Mucosa of descending colon (tissue), 3 donors: ENCODE measurements around the gene PLEKHM2. TPM values are rescaled to one million over a fixed set of nuclear protein-coding genes. Genes with fewer than 3 reads are reported as not detected.
A peak's percentile ranks its signal among the peaks of the same experiment; 100 is the strongest.

Experiments used
- ATAC-seq: fragments of 200-7000 bp; cut with Tn5 transposase; one replicate; pipeline ENCODE4 v1.9.1; 2020; ENCODE audit warnings: mild to moderate bottlenecking, moderate library complexity
- DNase-seq, 3 donors: peaks; one replicate each; pipeline ENCODE4 v3.0.0-alpha.2; 2020
- H3K36me3 ChIP-seq: fragments of 200-600 bp; one replicate; pipeline ENCODE4 v1.8.0; 2021; ENCODE audit warnings: low read depth, mild to moderate bottlenecking
- H3K4me1 ChIP-seq: fragments of 200-600 bp; one replicate; pipeline ENCODE4 v1.8.0; 2021; ENCODE audit warnings: low read depth, mild to moderate bottlenecking
- H3K4me3 ChIP-seq: fragments of 200-600 bp; one replicate; pipeline ENCODE4 v1.8.0; 2021; ENCODE audit warnings: mild to moderate bottlenecking
- H3K9me3 ChIP-seq: fragments of 200-600 bp; one replicate; pipeline ENCODE4 v1.8.0; 2021; ENCODE audit warnings: mild to moderate bottlenecking
- CTCF ChIP-seq: fragments of 200-600 bp; IDR thresholded peaks from one replicate; pipeline ENCODE4 v1.8.0; 2022; ENCODE audit warnings: antibody characterized with exemption, mild to moderate bottlenecking
- intact Hi-C, 2 donors: fragments of 100-400 bp; cut with DNase I in 1 of 2; cut with micrococcal nuclease in 1 of 2; formaldehyde crosslinking; loops; one replicate each; pipeline versions ENCODE4 v1.11.0 to v1.11.1; 2022; cut with DNase I, micrococcal nuclease
- total RNA-seq, 3 donors: library from RNA; stranded (reverse); fragmentation: NEBNext Ultra II Directional in 2 of 3; extraction: Animal tissue kit (Norgen Biotek cat#: 25700) in 2 of 3; gene quantifications; one replicate each; pipeline versions ENCODE4 v1.2.1 to v1.2.4, GENCODE V29; 2021 to 2023
- donor health status: DM: no; HTN: no; CAD: no; lungs with moderate emphysema.
- donor health status: DM: no; HTN: no; CAD: no.
- donor health status: DM: no; HTN: yes; CAD: no.

PLEKHM2 gene
- total RNA-seq, 3 donors from 2014 or later: 32.2 to 57.3 (median 36.2) TPM

GRCh38 chr1:15719381-15720120 is 35.4 kb downstream of the PLEKHM2 start:
- no peaks in the 10 kb centered on the region for H3K36me3 ChIP-seq
- H3K4me3 ChIP-seq: no peak overlapping the region
- ATAC-seq: no peak
- TF ChIP-seq CTCF: no peak
- DNase-seq: no peak
- intact Hi-C loops: no loop called here
- no peaks in the 10 kb centered on the region for H3K4me1 ChIP-seq
- no peaks in the 10 kb centered on the region for H3K9me3 ChIP-seq

- Histone ChIP-seq H3K9me3 (no peaks in the 10 kb centered on the region), H3K4me1 (no peaks in the 10 kb centered on the region), H3K4me3 (no peak overlapping the region), H3K36me3 (no peaks in the 10 kb centered on the region)
- TF ChIP-seq CTCF: no peak
- DNase-seq: no peak
- ATAC-seq: no peak
- intact Hi-C loops: no loop called here
Measured at GRCh38 chr1:15720861-15721260, 36.7 kb downstream of the PLEKHM2 start.

- Histone ChIP-seq H3K4me1 (no peaks in the 10 kb centered on the region), H3K4me3 (no peak overlapping the region), H3K36me3 (peaks cover 5% of the 10 kb centered on the region), H3K9me3 (no peaks in the 10 kb centered on the region)
- TF ChIP-seq CTCF: no peak
- ATAC-seq (no peak), DNase-seq (no peak)
- intact Hi-C loops: no loop called here
Measured at GRCh38 chr1:15722411-15722810, 38.3 kb downstream of the PLEKHM2 start.

GRCh38 chr1:15722836-15723532 is 38.9 kb downstream of the PLEKHM2 start:
- no peak for ATAC-seq

GRCh38 chr1:15723631-15724246 is 39.6 kb downstream of the PLEKHM2 start:
- H3K9me3 ChIP-seq: no peaks in the 10 kb centered on the region
- H3K36me3 ChIP-seq: peaks cover 7% of the 10 kb centered on the region
- intact Hi-C loops: no loop called here
- ATAC-seq (no peak), DNase-seq (no peak)
- no peak for TF ChIP-seq CTCF
- no peaks in the 10 kb centered on the region for H3K4me1 ChIP-seq
- H3K4me3 ChIP-seq: no peak overlapping the region

More at GRCh38 chr1:15722836-15723532, 38.9 kb downstream of the PLEKHM2 start:
- TF ChIP-seq CTCF: no peak
- DNase-seq: peak in 1 of 3 donors; percentile 9
- intact Hi-C loops: no loop called here
- Histone ChIP-seq H3K36me3 (peaks cover 7% of the 10 kb centered on the region), H3K4me1 (no peaks in the 10 kb centered on the region), H3K9me3 (no peaks in the 10 kb centered on the region), H3K4me3 (no peak overlapping the region)
